Activated T-helper 1 cell treated with anti-CD3 and anti-CD28 coated beads, Interleukin-12 subunit alpha, Interleukin-12 subunit beta, Interleukin-2, Interleukin-4 antibody, amounts not matched to agents 30 ng/mL and 10 ng/mL and 1 ng/mL, durations not matched to agents 14 hours and 24 hours and 36 hours (primary cell): ENCODE results near the gene IPO9. TPM values are rescaled to one million over a fixed set of nuclear protein-coding genes. Genes with fewer than 3 reads are reported as not detected.

Source experiments
- DNase-seq: peaks from one replicate; pipeline ENCODE4 v3.0.0; 2021; ENCODE audit warnings: low spot score
- H3K27ac Mint-ChIP-seq: one replicate; pipeline ENCODE4 v1.8.0; 2021; ENCODE audit warnings: mild to moderate bottlenecking, mixed read lengths
- H3K27me3 Mint-ChIP-seq: one replicate; pipeline ENCODE4 v1.8.0; 2022; ENCODE audit warnings: mild to moderate bottlenecking, moderate library complexity, mixed read lengths; ENCODE audit not compliant: insufficient read depth
- H3K36me3 Mint-ChIP-seq: one replicate; pipeline ENCODE4 v1.8.0; 2021; ENCODE audit warnings: low read depth, mixed read lengths
- H3K4me1 Mint-ChIP-seq: one replicate; pipeline ENCODE4 v1.8.0; 2021; ENCODE audit warnings: low read depth, mixed read lengths
- H3K4me3 Mint-ChIP-seq: one replicate; pipeline ENCODE4 v1.8.0; 2021; ENCODE audit warnings: mild to moderate bottlenecking, moderate library complexity, mixed read lengths
- H3K9me3 Mint-ChIP-seq: one replicate; pipeline ENCODE4 v1.8.0; 2021; ENCODE audit warnings: mixed read lengths
- intact Hi-C: fragments of 100-400 bp; cut with micrococcal nuclease; formaldehyde crosslinking; loops from one replicate; pipeline ENCODE4 v1.15.1; 2024
- total RNA-seq: library from RNA; stranded (reverse); gene quantifications from 2 replicates; pipeline ENCODE4 v1.2.3, GENCODE V29; 2022

Gene IPO9
- total RNA-seq = 58.5 and 61.6 TPM in 2 replicates

- H3K9me3 Mint-ChIP-seq = no peaks in the 10 kb centered on the region
- peaks cover 3% of the 10 kb centered on the region for H3K27me3 Mint-ChIP-seq
- peak within 1 kb of the TSS; percentile 88 for H3K27ac Mint-ChIP-seq
- peak; percentile 93 for DNase-seq
- intact Hi-C loops = loop anchor here (1.0 to 5.0 kb wide), 5 partner anchors 126 to 677 kb away; partner anchors contain the start of genes ARL8A, RNPEP, TIMM17A and TMEM9
- H3K4me3 Mint-ChIP-seq = peak within 1 kb of the TSS; percentile 96
- H3K36me3 Mint-ChIP-seq = peaks cover 7% of the 10 kb centered on the region
- H3K4me1 Mint-ChIP-seq = peaks cover 43% of the 10 kb centered on the region
Observed at GRCh38 chr1:201828820-201829774, at the start of gene IPO9. Gene IPO9, plus strand, starts transcription at chr1:201829157. Its CDS starts 53 bp downstream, at chr1:201829210.

GRCh38 chr1:201779351-201779880 is 49.5 kb upstream of the IPO9 start:
- Mint-ChIP-seq H3K27ac (no peak overlapping the region), H3K27me3 (peaks cover 11% of the 10 kb centered on the region), H3K4me1 (no peaks in the 10 kb centered on the region), H3K36me3 (no peaks in the 10 kb centered on the region), H3K4me3 (no peak overlapping the region), H3K9me3 (no peaks in the 10 kb centered on the region)
- no peak for DNase-seq
- intact Hi-C loops = no loop called here

- Mint-ChIP-seq H3K4me3 (no peak overlapping the region), H3K27ac (no peak overlapping the region), H3K9me3 (no peaks in the 10 kb centered on the region), H3K27me3 (peaks cover 13% of the 10 kb centered on the region), H3K36me3 (no peaks in the 10 kb centered on the region), H3K4me1 (no peaks in the 10 kb centered on the region)
- DNase-seq = no peak
- intact Hi-C loops = no loop called here
Observed at GRCh38 chr1:201780952-201781351, 48.0 kb upstream of the IPO9 start.

GRCh38 chr1:201781437-201781836 is 47.5 kb upstream of the IPO9 start:
- Mint-ChIP-seq H3K4me1 (no peaks in the 10 kb centered on the region), H3K4me3 (no peak overlapping the region), H3K27ac (no peak overlapping the region), H3K36me3 (no peaks in the 10 kb centered on the region), H3K27me3 (peaks cover 13% of the 10 kb centered on the region), H3K9me3 (no peaks in the 10 kb centered on the region)
- DNase-seq = no peak
- intact Hi-C loops = no loop called here

GRCh38 chr1:201782353-201782752 is 46.6 kb upstream of the IPO9 start:
- intact Hi-C loops = no loop called here
- Mint-ChIP-seq H3K27me3 (peaks cover 13% of the 10 kb centered on the region), H3K36me3 (no peaks in the 10 kb centered on the region), H3K9me3 (no peaks in the 10 kb centered on the region), H3K27ac (no peak overlapping the region), H3K4me1 (no peaks in the 10 kb centered on the region), H3K4me3 (no peak overlapping the region)
- no peak for DNase-seq

- H3K36me3 Mint-ChIP-seq = no peaks in the 10 kb centered on the region
- intact Hi-C loops = no loop called here
- DNase-seq = no peak
- H3K4me1 Mint-ChIP-seq = no peaks in the 10 kb centered on the region
- no peak overlapping the region for H3K4me3 Mint-ChIP-seq
- peaks cover 10% of the 10 kb centered on the region for H3K27me3 Mint-ChIP-seq
- no peaks in the 10 kb centered on the region for H3K9me3 Mint-ChIP-seq
- no peak overlapping the region for H3K27ac Mint-ChIP-seq
Observed at GRCh38 chr1:201783058-201783457, 45.9 kb upstream of the IPO9 start.

- Mint-ChIP-seq H3K27ac (no peak overlapping the region), H3K9me3 (no peaks in the 10 kb centered on the region), H3K27me3 (peaks cover 6% of the 10 kb centered on the region), H3K36me3 (no peaks in the 10 kb centered on the region), H3K4me1 (no peaks in the 10 kb centered on the region), H3K4me3 (no peak overlapping the region)
- DNase-seq = no peak
- intact Hi-C loops = no loop called here
Observed at GRCh38 chr1:201783572-201783971, 45.4 kb upstream of the IPO9 start.

GRCh38 chr1:201785291-201785690 is 43.7 kb upstream of the IPO9 start:
- H3K4me3 Mint-ChIP-seq = no peak overlapping the region
- peaks cover 2% of the 10 kb centered on the region for H3K27me3 Mint-ChIP-seq
- intact Hi-C loops = no loop called here
- H3K36me3 Mint-ChIP-seq = no peaks in the 10 kb centered on the region
- H3K9me3 Mint-ChIP-seq = no peaks in the 10 kb centered on the region
- H3K27ac Mint-ChIP-seq = no peak overlapping the region
- no peak for DNase-seq
- peaks cover 4% of the 10 kb centered on the region for H3K4me1 Mint-ChIP-seq

GRCh38 chr1:201786824-201787223 is 42.1 kb upstream of the IPO9 start:
- H3K9me3 Mint-ChIP-seq = no peaks in the 10 kb centered on the region
- intact Hi-C loops = no loop called here
- DNase-seq = no peak
- peaks cover 2% of the 10 kb centered on the region for H3K27me3 Mint-ChIP-seq
- no peaks in the 10 kb centered on the region for H3K36me3 Mint-ChIP-seq
- H3K27ac Mint-ChIP-seq = no peak overlapping the region
- H3K4me1 Mint-ChIP-seq = peaks cover 14% of the 10 kb centered on the region
- H3K4me3 Mint-ChIP-seq = no peak overlapping the region

- intact Hi-C loops = no loop called here
- Mint-ChIP-seq H3K9me3 (no peaks in the 10 kb centered on the region), H3K36me3 (no peaks in the 10 kb centered on the region), H3K4me3 (no peak overlapping the region), H3K27me3 (peaks cover 2% of the 10 kb centered on the region), H3K27ac (no peak overlapping the region), H3K4me1 (peaks cover 15% of the 10 kb centered on the region)
- no peak for DNase-seq
Observed at GRCh38 chr1:201788296-201788695, 40.7 kb upstream of the IPO9 start.

- intact Hi-C loops = no loop called here
- H3K4me3 Mint-ChIP-seq = no peak overlapping the region
- peaks cover 2% of the 10 kb centered on the region for H3K27me3 Mint-ChIP-seq
- H3K36me3 Mint-ChIP-seq = no peaks in the 10 kb centered on the region
- no peaks in the 10 kb centered on the region for H3K9me3 Mint-ChIP-seq
- peaks cover 15% of the 10 kb centered on the region for H3K4me1 Mint-ChIP-seq
- DNase-seq = no peak
- no peak overlapping the region for H3K27ac Mint-ChIP-seq
Observed at GRCh38 chr1:201789245-201789644, 39.7 kb upstream of the IPO9 start.

GRCh38 chr1:201790261-201790660 is 38.7 kb upstream of the IPO9 start:
- H3K27me3 Mint-ChIP-seq = no peaks in the 10 kb centered on the region
- no peaks in the 10 kb centered on the region for H3K36me3 Mint-ChIP-seq
- intact Hi-C loops = no loop called here
- H3K27ac Mint-ChIP-seq = no peak overlapping the region
- no peaks in the 10 kb centered on the region for H3K9me3 Mint-ChIP-seq
- DNase-seq = no peak
- no peak overlapping the region for H3K4me3 Mint-ChIP-seq
- peaks cover 15% of the 10 kb centered on the region for H3K4me1 Mint-ChIP-seq

- Mint-ChIP-seq H3K9me3 (no peaks in the 10 kb centered on the region), H3K4me3 (no peak overlapping the region), H3K4me1 (peaks cover 15% of the 10 kb centered on the region), H3K27ac (no peak overlapping the region), H3K27me3 (peaks cover 2% of the 10 kb centered on the region), H3K36me3 (no peaks in the 10 kb centered on the region)
- intact Hi-C loops = no loop called here
- DNase-seq = no peak
Observed at GRCh38 chr1:201791051-201791778, 37.7 kb upstream of the IPO9 start.
